Measurements from ENCODE around the gene GALNT5.

DNA sequence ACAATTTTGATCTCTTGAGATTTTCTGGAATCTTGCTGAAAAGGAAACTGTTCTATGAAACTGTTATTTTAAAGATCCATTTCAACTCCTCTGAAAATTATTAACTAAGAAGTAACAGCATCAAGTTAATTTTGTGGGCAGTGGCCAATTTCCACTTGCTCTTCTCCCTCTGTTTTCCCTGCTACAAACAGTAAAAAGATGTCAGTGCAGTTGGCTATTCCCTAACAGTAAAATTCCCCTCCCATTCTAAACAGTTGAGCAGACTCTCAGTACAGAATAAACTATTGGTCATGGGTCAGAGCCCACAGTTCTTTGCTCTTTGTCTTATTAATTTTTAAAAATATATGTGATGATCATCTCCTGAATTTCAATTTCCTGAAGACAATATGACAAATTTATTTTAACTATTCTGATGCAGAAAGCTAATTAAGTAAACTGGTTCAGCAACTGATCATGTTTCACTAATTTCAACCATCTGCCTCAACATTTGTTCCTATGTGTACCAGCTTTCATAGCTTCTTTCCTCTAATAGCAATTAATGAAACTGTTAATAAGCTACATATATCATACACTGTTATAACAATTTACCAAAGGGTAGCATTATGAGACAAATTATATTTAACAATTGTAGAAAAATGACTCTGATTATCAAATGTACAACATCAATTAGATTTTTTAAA, 41.1 kb upstream of the GALNT5 start:
- TF ChIP-seq, protein P1, sequence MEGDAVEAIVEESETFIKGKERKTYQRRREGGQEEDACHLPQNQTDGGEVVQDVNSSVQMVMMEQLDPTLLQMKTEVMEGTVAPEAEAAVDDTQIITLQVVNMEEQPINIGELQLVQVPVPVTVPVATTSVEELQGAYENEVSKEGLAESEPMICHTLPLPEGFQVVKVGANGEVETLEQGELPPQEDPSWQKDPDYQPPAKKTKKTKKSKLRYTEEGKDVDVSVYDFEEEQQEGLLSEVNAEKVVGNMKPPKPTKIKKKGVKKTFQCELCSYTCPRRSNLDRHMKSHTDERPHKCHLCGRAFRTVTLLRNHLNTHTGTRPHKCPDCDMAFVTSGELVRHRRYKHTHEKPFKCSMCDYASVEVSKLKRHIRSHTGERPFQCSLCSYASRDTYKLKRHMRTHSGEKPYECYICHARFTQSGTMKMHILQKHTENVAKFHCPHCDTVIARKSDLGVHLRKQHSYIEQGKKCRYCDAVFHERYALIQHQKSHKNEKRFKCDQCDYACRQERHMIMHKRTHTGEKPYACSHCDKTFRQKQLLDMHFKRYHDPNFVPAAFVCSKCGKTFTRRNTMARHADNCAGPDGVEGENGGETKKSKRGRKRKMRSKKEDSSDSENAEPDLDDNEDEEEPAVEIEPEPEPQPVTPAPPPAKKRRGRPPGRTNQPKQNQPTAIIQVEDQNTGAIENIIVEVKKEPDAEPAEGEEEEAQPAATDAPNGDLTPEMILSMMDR (IDR thresholded peaks at IDR 0.05; ENCODE audit: low read depth, low read length): no peak
- no peak for TF ChIP-seq POLR2A (IDR thresholded peaks at IDR 0.05; ENCODE audit: extremely low read depth, insufficient read length)
- TF ChIP-seq, protein P2, sequence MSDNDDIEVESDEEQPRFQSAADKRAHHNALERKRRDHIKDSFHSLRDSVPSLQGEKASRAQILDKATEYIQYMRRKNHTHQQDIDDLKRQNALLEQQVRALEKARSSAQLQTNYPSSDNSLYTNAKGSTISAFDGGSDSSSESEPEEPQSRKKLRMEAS (IDR thresholded peaks at IDR 0.05; ENCODE audit: low read depth, low read length): no peak
- no peak for TF ChIP-seq MYC (IDR thresholded peaks at IDR 0.05; ENCODE audit: low read depth, low read length)

Measured in NB4 (cell line).